ENCODE results near the gene LHX3.
"Not testable (repeated sequence)": the region's sequence is repeated elsewhere in the genome, so short reads cannot be mapped to it uniquely, and the experiment has no call there.

DNA sequence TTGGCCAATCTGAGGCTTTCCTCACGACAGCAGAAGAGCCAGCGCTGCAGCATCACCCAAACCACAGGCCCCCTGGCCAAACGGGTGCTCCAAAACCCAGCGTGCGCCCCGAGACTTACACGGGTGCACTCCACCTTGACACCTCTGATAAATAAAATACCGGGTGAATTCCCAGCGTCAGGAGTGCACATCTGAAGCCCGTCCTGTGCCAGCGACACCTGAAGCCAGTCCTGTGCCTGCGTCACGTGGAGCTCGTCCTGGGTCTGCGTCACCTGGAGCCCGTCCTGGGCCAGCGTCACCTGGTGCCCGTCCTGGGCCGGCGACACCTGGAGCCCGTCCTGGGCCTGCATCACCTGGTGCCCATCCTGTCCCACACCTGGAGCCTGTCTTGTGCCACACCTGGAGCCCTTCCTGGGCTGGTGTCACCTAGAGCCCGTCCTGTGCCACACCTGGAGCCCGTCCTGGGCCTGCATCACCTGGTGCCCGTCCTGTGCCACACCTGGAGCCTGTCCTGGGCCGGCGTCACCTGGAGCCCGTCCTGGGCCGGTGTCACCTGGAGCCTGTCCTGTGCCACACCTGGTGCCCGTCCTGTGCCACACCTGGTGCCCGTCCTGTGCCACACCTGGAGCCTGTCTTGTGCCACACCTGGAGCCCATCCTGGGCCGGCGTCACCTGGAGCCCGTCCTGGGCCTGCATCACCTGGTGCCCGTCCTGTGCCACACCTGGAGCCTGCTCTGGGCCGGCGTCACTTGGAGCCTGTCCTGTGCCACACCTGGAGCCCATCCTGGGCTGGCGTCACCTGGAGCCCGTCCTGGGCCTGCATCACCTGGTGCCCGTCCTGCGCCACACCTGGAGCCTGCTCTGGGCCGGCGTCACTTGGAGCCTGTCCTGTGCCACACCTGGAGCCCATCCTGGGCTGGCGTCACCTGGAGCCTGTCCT lies 31.8 kb upstream of the LHX3 start:
- not testable (repeated sequence) for TF ChIP-seq EZH2 (IDR thresholded peaks at IDR 0.05; ENCODE audit: insufficient read depth, low read length); CTCF (IDR thresholded peaks at IDR 0.05; ENCODE audit: insufficient read depth, low read depth, low read length)
